Measurements from ENCODE around the gene CTRL. TPM values are rescaled to one million over a fixed set of nuclear protein-coding genes. Genes with fewer than 3 reads are reported as not detected.

The CTRL gene
- total RNA-seq, 3 donors from 2014 or later (not counting 1 experiment from before 2014, with no cell fraction given), result 14.3 to 17.2 (median 15.0) TPM

DNA sequence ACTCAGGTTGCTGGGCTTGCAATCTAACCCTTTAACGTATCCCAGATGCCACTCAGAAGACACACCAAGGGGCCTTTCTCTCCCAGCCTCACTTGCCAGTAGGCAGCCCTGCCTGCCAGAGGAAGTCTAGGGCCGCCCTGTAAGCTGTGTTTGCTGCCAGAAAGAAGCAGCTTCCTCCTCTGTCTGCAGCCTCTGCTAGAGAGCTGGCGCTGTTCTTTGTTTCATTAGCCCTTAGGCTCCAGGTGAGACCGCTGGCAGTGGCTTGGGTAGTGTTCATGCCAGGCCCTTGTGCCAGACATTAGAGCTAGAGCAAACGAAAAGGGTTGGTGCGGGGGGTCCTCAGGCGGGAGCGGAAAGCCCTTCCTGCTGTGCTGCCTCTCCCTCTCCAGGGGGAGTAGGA, 8.9 kb downstream of the CTRL start:
- H3K36me3 ChIP-seq (ENCODE audit: control insufficient read depth, insufficient read depth, low read length), result peaks cover 24% of the 10 kb centered on the region
- no peaks in the 10 kb centered on the region for H3K4me1 ChIP-seq (ENCODE audit: control insufficient read depth, insufficient read depth, low read length)
- no peaks in the 10 kb centered on the region for H3K36me3 Mint-ChIP-seq
- 90% methylated on average over 8 of the region's 8 CpGs for WGBS (ENCODE audit: insufficient coverage)
- intact Hi-C loops (cut with micrococcal nuclease), result no loop called here
- peaks cover 3 to 9% of the 10 kb centered on the region in 2 donors for H3K4me1 Mint-ChIP-seq
- H3K27me3 ChIP-seq (ENCODE audit: control insufficient read depth, insufficient read depth, low read length), result no peaks in the 10 kb centered on the region
- no peaks in the 10 kb centered on the region for H3K9me3 Mint-ChIP-seq
- H3K9me3 ChIP-seq (ENCODE audit: control insufficient read depth, insufficient read depth, low read length), result no peaks in the 10 kb centered on the region
- no peaks in the 10 kb centered on the region for H3K27me3 Mint-ChIP-seq (ENCODE audit: low read depth in 2 of 2)
- no peak overlapping the region for H3K27ac ChIP-seq (ENCODE audit: low read length)
- no peak for DNase-seq
- H3K27ac Mint-ChIP-seq, result no peak overlapping the region
- TF ChIP-seq CTCF (IDR thresholded peaks at IDR 0.05), result no peak
- H3K4me3 ChIP-seq (ENCODE audit: low read length), result no peak overlapping the region
- no peak overlapping the region for H3K4me3 Mint-ChIP-seq
- ATAC-seq, result no peak

DNA sequence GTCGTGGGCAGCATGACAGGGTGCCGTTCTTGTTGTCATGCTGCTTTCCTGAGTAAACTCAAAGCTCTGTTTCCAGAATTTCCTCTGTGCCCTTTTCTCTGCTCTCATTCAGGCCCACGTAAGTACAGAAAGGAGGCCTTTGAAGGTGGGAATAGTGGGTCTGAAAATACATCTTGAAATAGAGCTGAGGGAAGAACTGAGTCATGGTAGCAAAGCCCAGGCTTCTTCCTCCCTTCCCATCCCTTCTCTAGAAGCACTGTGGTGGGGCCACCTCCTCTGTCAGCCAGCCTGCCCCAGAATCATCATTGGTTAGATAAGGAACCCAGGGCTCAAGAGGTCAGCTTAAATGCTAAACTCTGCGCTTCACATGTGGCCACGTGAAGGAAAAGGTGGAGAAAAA, 9.4 kb downstream of the CTRL start:
- Mint-ChIP-seq H3K27ac (no peak overlapping the region), H3K4me3 (no peak overlapping the region), H3K36me3 (no peaks in the 10 kb centered on the region), H3K27me3 (ENCODE audit: low read depth in 2 of 2) (no peaks in the 10 kb centered on the region), H3K9me3 (no peaks in the 10 kb centered on the region), H3K4me1 (peaks cover 8 to 14% of the 10 kb centered on the region in 2 donors)
- intact Hi-C loops (cut with micrococcal nuclease), result no loop called here
- no peaks in the 10 kb centered on the region for H3K4me1 ChIP-seq (ENCODE audit: control insufficient read depth, insufficient read depth, low read length)
- no peak for ATAC-seq
- no peak for DNase-seq
- no peak overlapping the region for H3K4me3 ChIP-seq (ENCODE audit: low read length)
- no peak for TF ChIP-seq CTCF (IDR thresholded peaks at IDR 0.05)
- no peaks in the 10 kb centered on the region for H3K27me3 ChIP-seq (ENCODE audit: control insufficient read depth, insufficient read depth, low read length)
- peaks cover 19% of the 10 kb centered on the region for H3K36me3 ChIP-seq (ENCODE audit: control insufficient read depth, insufficient read depth, low read length)
- 81% methylated on average over 4 of the region's 5 CpGs for WGBS (ENCODE audit: insufficient coverage)
- H3K27ac ChIP-seq (ENCODE audit: low read length), result no peak overlapping the region
- H3K9me3 ChIP-seq (ENCODE audit: control insufficient read depth, insufficient read depth, low read length), result no peaks in the 10 kb centered on the region

DNA sequence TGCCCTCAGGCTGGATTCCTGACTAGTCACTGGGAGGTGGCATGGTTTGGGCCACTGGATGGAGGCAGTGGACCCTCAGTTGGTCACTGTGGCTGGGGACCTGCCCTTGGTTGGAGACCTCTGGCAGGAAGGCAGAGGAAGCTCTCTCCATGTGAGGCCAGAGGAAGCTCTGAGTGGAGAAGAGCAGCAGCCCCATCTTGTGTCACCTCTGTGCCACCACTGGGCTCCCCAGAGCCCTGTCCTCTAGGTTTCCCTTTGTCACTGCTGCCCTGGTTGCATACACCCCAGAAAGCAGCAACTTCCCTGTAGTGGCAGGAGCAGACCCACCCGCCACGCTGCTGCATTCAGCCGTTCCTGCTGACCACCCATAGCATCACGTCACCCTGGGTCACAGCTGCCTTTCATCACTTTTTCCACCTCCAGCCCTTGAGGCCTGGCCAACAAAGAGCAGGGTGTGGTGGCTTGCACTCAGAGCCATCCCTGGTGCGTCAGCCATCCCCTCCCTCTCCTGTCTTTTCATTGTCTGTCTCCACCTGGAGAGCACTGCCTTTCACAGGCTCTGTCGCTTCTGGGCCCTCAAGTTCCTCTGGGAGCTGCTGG, 11.9 kb downstream of the CTRL start:
- no peaks in the 10 kb centered on the region for H3K9me3 Mint-ChIP-seq
- H3K4me3 Mint-ChIP-seq, result no peak overlapping the region
- no peaks in the 10 kb centered on the region for H3K36me3 Mint-ChIP-seq
- peak overlapping the region in 1 of 2 donors; percentile 35 for H3K27ac Mint-ChIP-seq
- ATAC-seq, result no peak
- WGBS (ENCODE audit: insufficient coverage), result 96% methylated on average over 6 of the region's 6 CpGs
- intact Hi-C loops (cut with micrococcal nuclease), result no loop called here
- Histone ChIP-seq H3K36me3 (ENCODE audit: control insufficient read depth, insufficient read depth, low read length) (peaks cover 22% of the 10 kb centered on the region), H3K27me3 (ENCODE audit: control insufficient read depth, insufficient read depth, low read length) (no peaks in the 10 kb centered on the region), H3K9me3 (ENCODE audit: control insufficient read depth, insufficient read depth, low read length) (no peaks in the 10 kb centered on the region), H3K4me1 (ENCODE audit: control insufficient read depth, insufficient read depth, low read length) (no peaks in the 10 kb centered on the region), H3K4me3 (ENCODE audit: low read length) (no peak overlapping the region), H3K27ac (ENCODE audit: low read length) (no peak overlapping the region)
- H3K27me3 Mint-ChIP-seq (ENCODE audit: low read depth in 2 of 2), result no peaks in the 10 kb centered on the region
- no peak for TF ChIP-seq CTCF (IDR thresholded peaks at IDR 0.05)
- no peak for DNase-seq
- H3K4me1 Mint-ChIP-seq, result peaks cover 22 to 25% of the 10 kb centered on the region in 2 donors

DNA sequence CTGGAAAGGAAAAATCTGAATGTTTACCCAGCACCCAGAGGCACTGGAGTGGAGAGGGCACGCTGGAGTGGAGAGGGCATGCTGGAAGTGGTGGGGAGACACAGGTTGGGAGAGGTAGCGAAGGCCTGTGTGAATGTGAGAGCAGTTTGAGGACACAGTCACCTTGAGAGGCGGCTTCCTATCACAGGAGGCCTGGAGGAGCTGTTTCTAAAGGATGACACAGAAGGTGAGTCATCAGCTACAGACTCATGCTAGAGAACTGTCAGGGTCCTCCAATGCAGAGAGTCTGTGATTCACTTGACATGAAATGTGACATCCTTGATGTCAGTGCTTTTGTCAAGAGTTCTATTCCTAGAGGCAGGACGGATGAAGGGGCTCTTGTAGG, 13.8 kb downstream of the CTRL start:
- Mint-ChIP-seq H3K9me3 (no peaks in the 10 kb centered on the region), H3K27ac (peak overlapping the region in 1 of 2 donors; percentile 60), H3K36me3 (no peaks in the 10 kb centered on the region), H3K4me3 (no peak overlapping the region), H3K27me3 (ENCODE audit: low read depth in 2 of 2) (no peaks in the 10 kb centered on the region), H3K4me1 (peaks cover 22 to 30% of the 10 kb centered on the region in 2 donors)
- 93% methylated on average over 4 of the region's 4 CpGs for WGBS (ENCODE audit: insufficient coverage)
- Histone ChIP-seq H3K27me3 (ENCODE audit: control insufficient read depth, insufficient read depth, low read length) (no peaks in the 10 kb centered on the region), H3K9me3 (ENCODE audit: control insufficient read depth, insufficient read depth, low read length) (no peaks in the 10 kb centered on the region), H3K27ac (ENCODE audit: low read length) (no peak overlapping the region), H3K36me3 (ENCODE audit: control insufficient read depth, insufficient read depth, low read length) (peaks cover 14% of the 10 kb centered on the region), H3K4me3 (ENCODE audit: low read length) (no peak overlapping the region), H3K4me1 (ENCODE audit: control insufficient read depth, insufficient read depth, low read length) (no peaks in the 10 kb centered on the region)
- TF ChIP-seq CTCF (IDR thresholded peaks at IDR 0.05), result no peak
- intact Hi-C loops (cut with micrococcal nuclease), result no loop called here
- no peak for DNase-seq
- peak in 1 of 3 donors; percentile 57 for ATAC-seq

Data from natural killer cell (primary cell).